Natural killer cell (primary cell): Measurements from ENCODE around the gene AMER2. TPM values are rescaled to one million over a fixed set of nuclear protein-coding genes. Genes with fewer than 3 reads are reported as not detected.

Experiments
- ATAC-seq, 3 donors: fragments of 150-1000 bp in 2 of 3; fragments of 200-7000 bp in 1 of 3; cut with Tn5 transposase; 1 replicate in 1 of 3; 2 replicates in 2 of 3; pipeline ENCODE4 v1.10.0; 2021; ENCODE audit warnings: mild to moderate bottlenecking in 2 of 3, moderate library complexity in 2 of 3
- DNase-seq, 2 donors: peaks; one replicate each; pipeline versions ENCODE4 v3.0.0 to v3.0.0-alpha.2; 2013 to 2021; ENCODE audit warnings: mixed read lengths in 1 of 2
- H3K27ac ChIP-seq: one replicate; pipeline ENCODE4 v1.5.1; 2013; ENCODE audit warnings: mild to moderate bottlenecking, low read length
- H3K27me3 ChIP-seq: one replicate; pipeline ENCODE4 v1.6.1; 2013; ENCODE audit warnings: low read length; ENCODE audit not compliant: control insufficient read depth, insufficient read depth
- H3K36me3 ChIP-seq: one replicate; pipeline ENCODE4 v1.6.1; 2013; ENCODE audit warnings: low read length; ENCODE audit not compliant: control insufficient read depth, insufficient read depth
- H3K4me1 ChIP-seq: one replicate; pipeline ENCODE4 v1.6.1; 2013; ENCODE audit warnings: low read length; ENCODE audit not compliant: control insufficient read depth, insufficient read depth
- H3K4me3 ChIP-seq: one replicate; pipeline ENCODE4 v1.5.1; 2013; ENCODE audit warnings: low read length
- H3K9me3 ChIP-seq: one replicate; pipeline ENCODE4 v1.6.1; 2013; ENCODE audit warnings: low read length; ENCODE audit not compliant: control insufficient read depth, insufficient read depth
- H3K27ac Mint-ChIP-seq, 2 donors: one replicate each; pipeline ENCODE4 v1.8.0; 2022; ENCODE audit warnings: mild to moderate bottlenecking in 2 of 2, mixed read lengths in 2 of 2, moderate library complexity in 1 of 2
- H3K27me3 Mint-ChIP-seq, 2 donors: one replicate each; pipeline ENCODE4 v1.8.0; 2022; ENCODE audit warnings: low read depth in 2 of 2, mixed read lengths in 2 of 2
- H3K36me3 Mint-ChIP-seq: one replicate; pipeline ENCODE4 v1.8.0; 2022; ENCODE audit warnings: mixed read lengths
- H3K4me1 Mint-ChIP-seq, 2 donors: one replicate each; pipeline ENCODE4 v1.8.0; 2022; ENCODE audit warnings: mixed read lengths in 2 of 2
- H3K4me3 Mint-ChIP-seq: one replicate; pipeline ENCODE4 v1.8.0; 2022; ENCODE audit warnings: mild to moderate bottlenecking, moderate library complexity, mixed read lengths
- H3K9me3 Mint-ChIP-seq, 2 donors: one replicate each; pipeline ENCODE4 v1.8.0; 2022; ENCODE audit warnings: mixed read lengths in 2 of 2
- CTCF ChIP-seq: fragments of 200-600 bp; IDR thresholded peaks from one replicate; pipeline ENCODE4 v1.8.0; 2022; ENCODE audit warnings: antibody characterized with exemption
- WGBS: methylation state at CpG from one replicate; pipeline ENCODE4 v1.1.7; 2013; ENCODE audit warnings: missing lambda C conversion rate; ENCODE audit not compliant: insufficient coverage; 5-methylcytosine and 5-hydroxymethylcytosine counted together
- intact Hi-C: fragments of 100-400 bp; cut with micrococcal nuclease; formaldehyde crosslinking; loops from one replicate; pipeline ENCODE4 v1.14.2; 2022
- total RNA-seq, 4 donors: library from RNA; stranded (reverse); fragments of 120-200 nt in 1 of 4; gene quantifications; one replicate each; pipeline versions ENCODE4 v1.2.3 to v1.2.4, GENCODE V29; 2013 to 2022

Gene AMER2
- total RNA-seq, 3 donors from 2014 or later (not counting 1 experiment from before 2014, with no cell fraction given), result not detected

GRCh38 chr13:25148402-25148771 lies 23.7 kb downstream of the AMER2 start:
- intact Hi-C loops, result no loop called here

GRCh38 chr13:25147638-25148401 lies 24.3 kb downstream of the AMER2 start:
- Histone ChIP-seq H3K27me3 (no peaks in the 10 kb centered on the region), H3K27ac (no peak overlapping the region), H3K4me3 (no peak overlapping the region), H3K9me3 (peaks cover 2% of the 10 kb centered on the region), H3K4me1 (no peaks in the 10 kb centered on the region), H3K36me3 (no peaks in the 10 kb centered on the region)
- no peak for DNase-seq
- TF ChIP-seq CTCF, result no peak
- no peak overlapping the region for H3K27ac Mint-ChIP-seq
- no peak for ATAC-seq
- no peaks in the 10 kb centered on the region for H3K9me3 Mint-ChIP-seq
- 79% methylated on average over 4 of the region's 4 CpGs for WGBS
- H3K4me1 Mint-ChIP-seq, result no peaks in the 10 kb centered on the region
- no peaks in the 10 kb centered on the region for H3K36me3 Mint-ChIP-seq
- H3K4me3 Mint-ChIP-seq, result no peak overlapping the region
- H3K27me3 Mint-ChIP-seq, result peaks cover 18 to 27% of the 10 kb centered on the region in 2 donors
- intact Hi-C loops, result no loop called here

More at GRCh38 chr13:25148402-25148771, 23.7 kb downstream of the AMER2 start:
- H3K4me1 Mint-ChIP-seq, result no peaks in the 10 kb centered on the region
- WGBS, result 74% methylated on average over 5 of the region's 5 CpGs
- H3K36me3 ChIP-seq, result no peaks in the 10 kb centered on the region
- no peak for ATAC-seq
- H3K27me3 ChIP-seq, result no peaks in the 10 kb centered on the region
- no peak overlapping the region for H3K27ac ChIP-seq
- no peak for TF ChIP-seq CTCF
- no peaks in the 10 kb centered on the region for H3K4me1 ChIP-seq
- H3K4me3 ChIP-seq, result no peak overlapping the region
- H3K27ac Mint-ChIP-seq, result no peak overlapping the region
- no peak overlapping the region for H3K4me3 Mint-ChIP-seq
- H3K9me3 Mint-ChIP-seq, result no peaks in the 10 kb centered on the region
- DNase-seq, result no peak
- H3K36me3 Mint-ChIP-seq, result no peaks in the 10 kb centered on the region
- H3K27me3 Mint-ChIP-seq, result peaks cover 18 to 29% of the 10 kb centered on the region in 2 donors
- H3K9me3 ChIP-seq, result peaks cover 2% of the 10 kb centered on the region

- no peak for TF ChIP-seq CTCF
- no peaks in the 10 kb centered on the region for H3K9me3 ChIP-seq
- H3K4me3 ChIP-seq, result no peak overlapping the region
- H3K36me3 ChIP-seq, result no peaks in the 10 kb centered on the region
- H3K27me3 Mint-ChIP-seq, result peaks cover 0 to 13% of the 10 kb centered on the region in 2 donors
- H3K36me3 Mint-ChIP-seq, result no peaks in the 10 kb centered on the region
- no peak overlapping the region for H3K4me3 Mint-ChIP-seq
- no peaks in the 10 kb centered on the region for H3K27me3 ChIP-seq
- intact Hi-C loops, result no loop called here
- H3K27ac ChIP-seq, result no peak overlapping the region
- DNase-seq (no peak), ATAC-seq (no peak)
- no peaks in the 10 kb centered on the region for H3K4me1 ChIP-seq
- H3K9me3 Mint-ChIP-seq, result no peaks in the 10 kb centered on the region
- WGBS, result 99% methylated on average over 7 of the region's 7 CpGs
- no peak overlapping the region for H3K27ac Mint-ChIP-seq
- H3K4me1 Mint-ChIP-seq, result no peaks in the 10 kb centered on the region
Observed at GRCh38 chr13:25143706-25144105, 28.4 kb downstream of the AMER2 start.

GRCh38 chr13:25141042-25141441 lies 31.0 kb downstream of the AMER2 start:
- Mint-ChIP-seq H3K27ac (no peak overlapping the region), H3K36me3 (no peaks in the 10 kb centered on the region), H3K9me3 (no peaks in the 10 kb centered on the region), H3K4me1 (no peaks in the 10 kb centered on the region), H3K27me3 (peaks cover 16 to 19% of the 10 kb centered on the region in 2 donors), H3K4me3 (no peak overlapping the region)
- H3K4me3 ChIP-seq, result no peak overlapping the region
- H3K4me1 ChIP-seq, result no peaks in the 10 kb centered on the region
- intact Hi-C loops, result no loop called here
- no peak for DNase-seq
- ATAC-seq, result no peak
- H3K27me3 ChIP-seq, result no peaks in the 10 kb centered on the region
- H3K9me3 ChIP-seq, result no peaks in the 10 kb centered on the region
- no peak for TF ChIP-seq CTCF
- no peak overlapping the region for H3K27ac ChIP-seq
- 74% methylated on average over 5 of the region's 5 CpGs for WGBS
- H3K36me3 ChIP-seq, result no peaks in the 10 kb centered on the region
